ENCODE results near the gene DHRS3. TPM values are rescaled to one million over a fixed set of nuclear protein-coding genes. Genes with fewer than 3 reads are reported as not detected.
A peak's percentile ranks its signal among the peaks of the same experiment; 100 is the strongest.
"Not testable (repeated sequence)": the region's sequence is repeated elsewhere in the genome, so short reads cannot be mapped to it uniquely, and the experiment has no call there.

The DHRS3 gene
- total RNA-seq, 4 donors from 2014 or later, result 180 to 449 (median 358) TPM

GRCh38 chr1:12565094-12565965 is 52.7 kb downstream of the DHRS3 start:
- Histone ChIP-seq H3K9me3 (peaks cover 0 to 31% (median 4%) of the 10 kb centered on the region in 4 donors), H3K4me3 (no peak overlapping the region), H3K36me3 (peaks cover 0 to 51% (median 2%) of the 10 kb centered on the region in 3 donors), H3K27me3 (no peaks in the 10 kb centered on the region), H3K27ac (peak overlapping the region; percentile 11 to 80 (median 58)), H3K4me1 (peaks cover 0 to 29% (median 7%) of the 10 kb centered on the region in 4 donors)
- peak in 1 of 2 donors; percentile 12 for TF ChIP-seq EP300 (IDR thresholded peaks at IDR 0.05)
- no peak for TF ChIP-seq POLR2A (IDR thresholded peaks at IDR 0.05)
- TF ChIP-seq CTCF (IDR thresholded peaks at IDR 0.05), result no peak
- no peak for DNase-seq (ENCODE audit: low spot score in 2 of 2)
- 71 to 75% methylated on average over 10 of the region's 10 CpGs for WGBS, 2 donors

GRCh38 chr1:12564251-12564650 is 53.8 kb downstream of the DHRS3 start:
- peaks cover 0 to 38% (median 7%) of the 10 kb centered on the region in 4 donors for H3K4me1 ChIP-seq
- H3K27me3 ChIP-seq; H3K4me3 ChIP-seq; DNase-seq (ENCODE audit: low spot score in 2 of 2): not testable (repeated sequence)
- H3K36me3 ChIP-seq, result peaks cover 0 to 40% (median 2%) of the 10 kb centered on the region in 3 donors
- 80 to 84% methylated on average over 3 of the region's 3 CpGs for WGBS, 2 donors
- peaks cover 0 to 31% (median 4%) of the 10 kb centered on the region in 4 donors for H3K9me3 ChIP-seq
- H3K27ac ChIP-seq, result peak overlapping the region in 3 of 4 donors; percentile 11 to 80 (median 75)

GRCh38 chr1:12562955-12563576 is 54.9 kb downstream of the DHRS3 start:
- H3K4me3 ChIP-seq, result no peak overlapping the region
- H3K27me3 ChIP-seq, result no peaks in the 10 kb centered on the region
- H3K4me1 ChIP-seq, result peaks cover 0 to 46% (median 11%) of the 10 kb centered on the region in 4 donors
- no peak for DNase-seq (ENCODE audit: low spot score in 2 of 2)
- WGBS, 2 donors, result 78 to 92% methylated on average over 3 of the region's 3 CpGs
- H3K9me3 ChIP-seq, result peaks cover 0 to 31% (median 4%) of the 10 kb centered on the region in 4 donors
- TF ChIP-seq POLR2A (IDR thresholded peaks at IDR 0.05), result no peak
- TF ChIP-seq CTCF (IDR thresholded peaks at IDR 0.05), result no peak
- no peak for TF ChIP-seq EP300 (IDR thresholded peaks at IDR 0.05)
- H3K36me3 ChIP-seq, result peaks cover 0 to 28% (median 0%) of the 10 kb centered on the region in 3 donors
- H3K27ac ChIP-seq, result no peak overlapping the region

- Histone ChIP-seq H3K27me3 (no peaks in the 10 kb centered on the region), H3K36me3 (peaks cover 0 to 8% (median 0%) of the 10 kb centered on the region in 3 donors), H3K9me3 (peaks cover 0 to 31% (median 4%) of the 10 kb centered on the region in 4 donors), H3K4me1 (peaks cover 0 to 50% (median 28%) of the 10 kb centered on the region in 4 donors), H3K4me3 (no peak overlapping the region), H3K27ac (peak overlapping the region in 1 of 4 donors; percentile 13)
- TF ChIP-seq EP300 (IDR thresholded peaks at IDR 0.05) (no peak), CTCF (IDR thresholded peaks at IDR 0.05) (no peak), POLR2A (IDR thresholded peaks at IDR 0.05) (no peak)
- WGBS, 2 donors, result 89 to 95% methylated on average over 6 to 7 of the region's 7 CpGs
- no peak for DNase-seq (ENCODE audit: low spot score in 2 of 2)
These were observed 56.9 kb downstream of the DHRS3 start for GRCh38 chr1:12561121-12561520.

DNA sequence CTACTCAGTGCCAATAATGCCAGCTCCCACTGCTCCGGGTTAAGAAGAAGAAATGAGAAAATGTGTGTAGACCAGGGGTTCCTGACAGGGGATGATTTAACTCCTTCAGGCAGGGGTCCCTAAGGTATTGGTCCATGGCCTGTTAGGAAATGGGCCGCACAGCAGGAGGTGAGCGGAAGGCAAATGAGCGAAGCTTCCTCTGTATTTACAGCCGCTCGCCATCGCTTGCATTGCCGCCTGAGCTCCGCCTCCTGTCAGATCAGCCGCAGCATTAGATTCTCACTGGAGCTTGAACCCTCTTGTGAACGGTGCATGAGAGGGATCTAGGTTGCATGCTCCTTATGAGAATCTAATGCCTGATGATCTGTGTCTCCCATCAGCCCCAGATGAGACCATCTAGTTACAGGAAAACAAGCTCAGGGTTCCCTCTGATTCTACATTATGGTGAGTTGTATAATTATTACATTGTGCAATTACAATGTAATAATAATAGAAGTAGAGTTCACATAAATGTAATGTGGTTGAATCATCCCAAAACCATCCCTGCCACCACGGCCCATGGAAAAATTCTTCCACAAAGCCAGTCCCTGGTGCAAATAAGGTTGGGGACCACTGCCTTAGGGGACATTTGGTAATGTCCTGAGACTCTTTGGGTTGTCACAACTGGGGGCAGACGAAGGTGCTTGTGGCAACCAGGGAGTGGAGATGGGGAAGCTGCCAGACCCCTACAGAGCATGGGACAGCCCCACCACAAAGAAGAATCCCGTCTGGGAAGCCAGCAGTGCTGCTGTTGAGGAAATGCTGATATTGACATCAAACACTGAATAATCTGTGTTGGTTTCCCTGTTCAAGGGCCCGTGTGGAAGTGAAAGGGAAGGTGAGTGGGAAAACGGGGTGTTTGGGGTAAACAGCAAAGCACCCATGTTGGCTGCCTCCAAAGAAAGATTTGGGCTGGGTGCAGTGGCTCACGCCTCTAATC is 60.8 kb downstream of the DHRS3 start:
- H3K27me3 ChIP-seq, result no peaks in the 10 kb centered on the region
- peaks cover 0 to 3% (median 0%) of the 10 kb centered on the region in 4 donors for H3K9me3 ChIP-seq
- 74 to 78% methylated on average over 17 of the region's 17 CpGs for WGBS, 2 donors
- no peak overlapping the region for H3K4me3 ChIP-seq
- peak overlapping the region; percentile 78 to 95 (median 86) for H3K27ac ChIP-seq
- DNase-seq (ENCODE audit: low spot score in 2 of 2), result no peak
- no peak for TF ChIP-seq EP300 (IDR thresholded peaks at IDR 0.05)
- TF ChIP-seq CTCF (IDR thresholded peaks at IDR 0.05), result no peak
- no peak for TF ChIP-seq POLR2A (IDR thresholded peaks at IDR 0.05)
- no peaks in the 10 kb centered on the region for H3K36me3 ChIP-seq
- H3K4me1 ChIP-seq, result peaks cover 0 to 81% (median 40%) of the 10 kb centered on the region in 4 donors
